GM12892 (cell line): Measurements from ENCODE around the gene GNB3.

ENCODE experiments used
- DNase-seq: peaks from one replicate; pipeline ENCODE4 v3.0.0; 2011; ENCODE audit not compliant: insufficient read length
- FAIRE-seq: peaks from 2 replicates; lab custom pipeline; 2011; peaks lifted over from hg19 to GRCh38; lab: Jason Lieb, UNC
- POLR2A ChIP-seq: IDR thresholded peaks from 2 replicates; pipeline ENCODE4 v1.6.1; 2011; ENCODE audit warnings: low read depth, low read length, control low read depth
- POLR2AphosphoS5 ChIP-seq: IDR thresholded peaks from 2 replicates; pipeline ENCODE4 v1.6.1; 2011; ENCODE audit warnings: low read depth, low read length, control low read depth
- TAF1 ChIP-seq: IDR thresholded peaks from 2 replicates; pipeline ENCODE4 v1.6.1; 2011; ENCODE audit warnings: low read depth, mild to moderate bottlenecking, control low read depth, low read length, borderline replicate concordance

GNB3 gene

DNA sequence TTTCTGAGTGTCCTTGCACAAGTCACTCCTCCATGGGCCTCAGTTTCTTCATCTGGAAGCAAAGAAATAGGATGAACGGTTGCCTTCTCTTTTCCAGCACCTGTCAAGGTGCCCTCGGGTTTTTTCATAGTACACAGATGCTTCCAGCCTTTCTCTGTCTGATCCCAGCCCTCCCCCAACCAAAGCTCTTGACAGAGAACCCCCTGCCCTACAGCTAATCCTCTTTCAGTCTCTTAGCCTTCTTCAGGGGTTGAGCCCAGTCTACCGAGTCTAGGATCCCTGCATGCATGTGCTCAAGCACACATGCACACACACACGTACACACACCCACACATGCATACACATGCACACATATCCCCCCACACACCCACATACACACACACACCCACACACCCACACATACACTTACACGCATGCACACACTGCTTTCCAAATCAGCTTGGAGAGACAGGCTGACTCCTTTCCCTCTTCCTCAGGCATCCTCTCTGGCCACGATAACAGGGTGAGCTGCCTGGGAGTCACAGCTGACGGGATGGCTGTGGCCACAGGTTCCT, 5.7 kb downstream of the GNB3 start:
- TF ChIP-seq POLR2AphosphoS5, result no peak
- no peak for TF ChIP-seq POLR2A
- TF ChIP-seq TAF1, result no peak
- no peak for FAIRE-seq
- no peak for DNase-seq

DNA sequence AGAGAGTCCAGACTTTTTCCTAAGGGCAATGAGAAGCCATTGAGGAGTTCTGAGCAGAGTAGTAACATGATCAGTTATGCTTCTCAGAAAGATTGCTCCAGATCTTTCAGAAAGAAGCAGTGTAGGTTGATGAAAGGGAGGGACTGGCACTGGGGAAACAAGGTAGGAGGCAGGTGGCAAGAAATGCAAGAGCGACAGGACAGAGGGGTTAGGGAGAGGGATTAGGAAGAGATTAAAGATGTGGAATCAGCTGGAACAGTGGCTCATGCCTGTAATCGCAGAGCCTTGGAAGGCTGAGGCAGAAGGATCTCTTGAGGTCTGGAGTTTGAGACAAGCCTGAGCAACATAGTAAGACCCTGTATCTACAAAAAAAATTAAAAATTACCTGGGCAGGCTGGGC, 7.0 kb downstream of the GNB3 start:
- TF ChIP-seq POLR2A (no peak), POLR2AphosphoS5 (no peak), TAF1 (no peak)
- DNase-seq, result no peak
- FAIRE-seq, result no peak

DNA sequence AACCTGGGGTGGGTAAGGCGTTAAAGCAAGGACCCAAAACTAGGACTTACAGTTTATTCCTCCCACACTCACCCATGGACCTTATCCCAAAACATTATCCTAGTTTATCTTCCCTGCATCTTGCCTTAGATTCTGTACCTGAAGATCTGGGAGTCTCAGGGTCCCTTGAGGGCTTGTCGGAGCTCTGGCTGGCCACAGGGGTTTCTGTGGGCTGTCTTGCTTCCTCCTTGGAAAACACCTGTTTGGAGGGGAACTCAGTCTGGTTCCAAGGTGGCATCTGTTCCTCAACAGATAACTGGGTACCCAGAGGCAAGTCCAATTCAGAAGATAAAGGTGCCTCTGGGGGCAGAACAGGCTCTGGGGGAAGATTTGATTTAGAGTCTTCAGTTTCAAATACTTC, 8.7 kb downstream of the GNB3 start:
- no peak for DNase-seq
- no peak for FAIRE-seq
- no peak for TF ChIP-seq TAF1

DNA sequence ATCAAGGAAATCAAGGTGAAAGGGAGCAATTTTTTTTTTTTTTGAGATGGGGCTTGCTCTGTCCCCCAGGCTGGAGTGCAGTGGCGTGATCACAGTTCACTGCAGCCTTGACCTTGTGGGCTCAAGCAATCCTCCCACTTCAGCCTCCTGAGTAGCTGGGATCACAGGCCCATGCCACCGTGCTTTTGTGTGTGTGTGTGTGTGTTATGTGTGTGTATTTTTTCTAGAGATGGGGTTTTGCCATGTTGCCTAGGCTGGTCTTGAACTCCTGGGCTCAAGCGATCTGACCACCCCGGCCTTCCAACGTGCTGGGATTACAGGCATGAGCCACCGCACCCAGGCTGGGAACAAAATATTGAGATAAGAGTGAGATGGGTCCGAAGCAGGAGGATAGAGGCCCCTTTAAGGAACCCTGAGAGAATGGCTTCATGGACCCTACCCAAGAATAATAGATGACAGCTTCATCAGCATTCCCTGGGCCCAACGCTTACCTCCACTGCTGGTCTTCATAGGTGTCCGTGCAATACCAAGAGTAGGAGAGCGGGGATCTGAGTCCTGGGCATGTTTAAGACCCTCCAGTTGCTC, 9.3 kb downstream of the GNB3 start:
- TF ChIP-seq POLR2A, result no peak
- FAIRE-seq (no peak), DNase-seq (no peak)

DNA sequence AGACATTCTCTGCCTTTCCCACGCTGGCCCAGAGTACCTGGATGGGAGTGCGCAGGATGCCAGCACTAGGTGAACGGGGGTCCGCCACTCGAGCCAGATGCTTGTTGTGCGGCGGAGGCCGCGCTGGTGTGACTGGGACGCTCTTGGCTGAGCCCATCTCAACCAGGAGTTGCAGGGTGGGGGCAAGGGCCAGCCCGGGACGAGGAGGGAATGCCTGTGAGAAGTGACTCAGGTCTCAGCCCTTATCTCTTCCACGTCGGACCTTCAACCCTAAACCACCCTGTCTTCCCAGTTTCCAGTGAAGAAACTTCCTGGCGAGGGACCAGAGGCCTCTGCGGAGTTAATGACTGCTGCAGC, 10.0 kb downstream of the GNB3 start:
- TF ChIP-seq POLR2AphosphoS5 (no peak), TAF1 (no peak), POLR2A (no peak)
- DNase-seq (no peak), FAIRE-seq (no peak)

DNA sequence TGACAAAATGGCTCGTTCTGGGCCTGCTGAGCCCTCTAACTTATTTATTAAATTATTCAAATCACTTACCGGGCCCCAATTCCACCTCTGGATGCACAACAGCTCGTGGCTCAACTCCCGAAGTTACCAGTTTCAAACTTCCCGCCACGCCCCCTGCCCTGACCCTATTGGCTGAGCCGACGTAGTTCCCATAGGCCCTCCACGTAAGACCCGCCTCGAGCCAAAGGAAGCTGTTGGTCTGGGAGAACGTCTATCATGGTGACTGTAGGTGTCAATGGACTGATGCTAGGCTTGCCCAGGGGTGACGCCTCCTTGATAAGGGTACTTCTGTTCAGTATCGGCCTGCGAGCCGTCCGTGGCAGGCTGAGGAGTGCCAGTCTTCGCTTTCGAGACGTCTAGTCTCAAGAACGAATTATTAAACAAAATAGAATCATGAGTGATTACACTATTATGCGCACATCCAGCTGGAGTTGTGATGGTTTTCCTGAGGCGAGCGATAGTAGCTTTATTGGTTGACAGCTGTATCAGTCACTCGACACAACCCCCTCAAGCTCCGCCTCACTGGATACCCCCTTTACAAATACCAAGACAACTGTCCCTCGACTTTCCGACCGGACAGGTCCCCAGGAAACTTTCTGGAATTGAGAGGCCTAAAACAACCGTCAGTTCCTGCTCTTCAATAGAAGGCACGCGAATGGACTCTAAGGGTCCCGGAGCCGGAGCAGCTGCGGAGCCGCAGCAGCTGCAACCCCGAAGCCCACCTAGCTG, 10.6 kb downstream of the GNB3 start, which contains the start of gene CDCA3:
TSS of gene CDCA3 (minus strand) at position 134 of the 768 bp plus-strand sequence. CDS start 334 bp downstream, outside the sequence.
- FAIRE-seq (peak; percentile 99), DNase-seq (peak; percentile 100)
- TF ChIP-seq TAF1 (no peak), POLR2AphosphoS5 (peak; percentile 81), POLR2A (peak; percentile 87; the same call in 1 of the 2 replicates)

DNA sequence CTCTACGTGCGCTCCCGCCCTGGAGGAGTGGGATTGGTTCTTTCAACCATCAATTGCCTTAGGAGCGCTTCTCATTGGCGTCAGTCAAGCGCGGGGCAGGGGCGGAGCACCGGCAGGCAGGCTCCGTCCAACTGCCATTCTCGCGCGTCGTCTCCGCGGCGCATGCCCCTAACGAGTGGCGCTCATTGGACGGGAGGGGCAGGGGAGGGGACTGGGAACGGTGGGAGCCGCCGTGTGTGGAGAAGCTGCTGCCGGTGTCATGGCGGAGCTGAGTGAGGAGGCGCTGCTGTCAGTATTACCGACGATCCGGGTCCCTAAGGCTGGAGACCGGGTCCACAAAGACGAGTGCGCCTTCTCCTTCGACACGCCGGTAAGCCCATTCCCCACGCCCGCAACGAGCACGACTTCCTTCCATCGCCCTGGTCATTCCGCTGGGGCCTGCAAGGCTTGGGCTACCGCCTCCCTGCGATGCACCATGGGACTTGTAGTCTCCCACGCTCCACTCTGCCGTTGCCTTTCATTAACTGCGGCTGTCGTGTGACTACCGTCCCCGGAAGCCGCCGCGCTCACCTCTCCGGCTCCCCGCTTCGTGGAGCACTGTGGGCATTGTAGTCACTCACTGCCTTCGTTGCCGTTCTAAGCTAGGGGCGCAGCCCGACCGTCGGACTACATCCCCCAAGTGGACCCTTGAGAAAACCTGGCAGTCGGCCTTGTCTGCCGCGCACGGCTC, 11.4 kb downstream of the GNB3 start, which contains the start of gene USP5:
TSS of gene USP5 (plus strand) at position 230 of the 730 bp plus-strand sequence. CDS start at position 260, 30 bp downstream.
- no peak for TF ChIP-seq TAF1
- peak; percentile 76 for TF ChIP-seq POLR2AphosphoS5
- TF ChIP-seq POLR2A, result peak; percentile 74
- DNase-seq (peak; percentile 97), FAIRE-seq (no peak)

DNA sequence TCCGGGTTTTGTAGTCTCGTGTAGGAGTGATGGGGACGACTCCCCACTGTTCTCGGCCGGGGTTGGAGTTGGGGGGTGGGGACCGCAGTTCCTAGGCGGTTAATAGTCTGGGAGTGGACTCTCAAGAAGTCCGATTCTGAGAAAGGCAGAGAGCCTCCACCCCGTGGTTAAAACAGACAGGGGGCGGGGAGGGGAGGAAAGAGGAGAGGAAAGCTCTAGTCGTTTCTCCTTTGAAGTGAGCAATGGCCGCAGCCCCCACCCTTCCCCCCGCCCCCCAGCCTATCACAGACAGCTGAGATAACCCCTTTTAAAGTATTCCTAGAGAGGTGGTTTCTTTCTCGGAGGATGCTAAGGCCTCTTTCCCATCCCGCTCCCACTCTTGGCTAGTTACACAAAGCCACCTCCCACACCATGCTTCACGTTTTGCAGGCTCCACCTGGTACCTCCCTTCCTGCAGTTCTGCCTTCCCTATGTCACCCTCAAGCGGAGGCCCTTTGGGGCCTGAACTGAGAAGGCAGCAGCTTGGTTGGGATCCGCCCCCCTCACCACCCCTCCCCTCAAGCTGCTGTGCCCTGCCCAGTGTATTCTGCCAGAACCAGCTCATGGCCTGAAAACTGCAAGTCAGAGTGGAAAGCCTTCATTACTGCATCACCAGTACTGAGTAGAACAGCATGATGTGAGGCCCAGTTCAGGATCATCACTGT, 12.1 kb downstream of the GNB3 start:
- FAIRE-seq (no peak), DNase-seq (no peak)
- TF ChIP-seq TAF1 (no peak), POLR2A (no peak), POLR2AphosphoS5 (no peak)

DNA sequence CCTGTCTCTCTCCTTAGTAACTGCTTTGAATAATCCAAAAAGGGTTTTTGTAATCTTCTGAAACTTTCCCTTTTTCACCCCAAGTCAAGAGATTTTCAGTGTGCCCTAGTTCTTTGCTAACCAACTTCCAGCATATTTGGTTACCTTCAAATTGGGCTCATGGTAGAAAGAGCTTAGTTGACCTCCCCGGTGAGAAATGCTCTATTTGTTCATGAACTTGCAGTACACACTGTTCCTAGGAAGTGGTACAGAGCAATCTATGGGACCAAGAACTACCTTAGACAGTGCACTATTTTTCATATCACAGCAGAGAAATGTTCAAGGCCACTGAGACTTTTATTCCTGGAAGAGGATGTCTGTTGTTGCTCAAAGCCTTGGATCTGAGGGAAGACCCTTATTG, 12.9 kb downstream of the GNB3 start:
- no peak for FAIRE-seq
- TF ChIP-seq TAF1 (no peak), POLR2AphosphoS5 (no peak), POLR2A (no peak)

DNA sequence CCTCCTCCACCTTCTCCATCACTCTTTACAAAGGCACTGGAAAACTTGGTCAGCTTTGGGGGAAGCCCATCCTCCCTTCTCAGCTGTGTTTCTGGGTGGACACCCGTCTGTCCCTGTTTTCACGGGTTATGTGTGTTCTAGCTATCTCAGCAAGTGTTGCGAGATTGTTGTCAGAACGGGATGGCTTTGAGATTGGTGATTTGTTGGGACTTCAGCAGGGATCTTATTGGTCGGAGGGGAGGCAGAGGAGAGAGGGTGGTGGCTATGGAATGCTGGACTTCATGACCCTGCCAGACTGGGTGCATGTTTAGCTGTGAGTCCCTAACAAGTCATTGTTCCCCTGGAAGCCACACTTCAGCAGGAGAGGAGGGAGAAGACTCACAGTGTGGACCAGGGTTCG, 13.3 kb downstream of the GNB3 start:
- TF ChIP-seq POLR2A (no peak), POLR2AphosphoS5 (no peak), TAF1 (no peak)
- DNase-seq, result no peak
- no peak for FAIRE-seq

More for the DNA sequence above, 12.9 kb downstream of the GNB3 start:
- no peak for DNase-seq

DNA sequence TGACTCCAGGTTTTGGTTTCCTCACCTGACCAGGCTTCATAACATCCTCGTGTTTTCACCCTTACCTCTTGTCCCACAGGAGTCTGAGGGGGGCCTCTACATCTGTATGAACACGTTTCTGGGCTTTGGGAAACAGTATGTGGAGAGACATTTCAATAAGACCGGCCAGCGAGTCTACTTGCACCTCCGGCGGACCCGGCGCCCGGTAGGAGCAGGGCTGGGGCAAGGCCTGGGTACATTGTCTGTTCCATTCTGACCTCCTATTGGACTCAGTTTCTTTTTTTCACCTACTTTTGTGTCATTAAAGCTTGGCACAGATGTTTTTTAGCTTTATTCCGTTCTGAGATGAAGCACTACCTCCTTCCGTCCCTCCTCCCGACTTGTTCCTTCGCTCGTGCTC, 14.6 kb downstream of the GNB3 start:
- DNase-seq (no peak), FAIRE-seq (no peak)
- TF ChIP-seq POLR2A, result no peak
- TF ChIP-seq POLR2AphosphoS5, result no peak
- TF ChIP-seq TAF1, result no peak

DNA sequence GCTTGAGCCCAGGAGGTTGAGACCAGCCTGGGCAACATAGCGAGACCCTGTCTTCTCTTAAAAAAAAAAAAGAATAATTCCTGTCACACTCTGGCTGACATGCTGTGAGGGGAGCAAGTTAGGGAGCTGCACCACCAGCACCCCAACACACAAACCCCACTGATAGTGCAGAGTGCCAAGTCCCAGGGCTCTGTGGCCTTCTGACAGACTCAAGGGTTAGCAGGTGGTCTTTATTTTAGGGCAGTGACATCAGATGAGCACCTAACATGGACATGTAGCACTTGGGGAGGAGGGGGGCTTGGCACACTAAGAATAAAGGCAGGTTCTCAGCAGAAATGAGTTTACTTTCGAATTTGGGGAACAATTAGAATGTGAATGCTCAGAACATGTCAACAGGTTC, 18.1 kb downstream of the GNB3 start:
- FAIRE-seq (no peak), DNase-seq (no peak)
- TF ChIP-seq POLR2A, result no peak
- no peak for TF ChIP-seq TAF1
- TF ChIP-seq POLR2AphosphoS5, result no peak
